HepG2 (cell line): Measurements from ENCODE around the gene BEND3. TPM values are rescaled to one million over a fixed set of nuclear protein-coding genes. Genes with fewer than 3 reads are reported as not detected.
A peak's percentile ranks its signal among the peaks of the same experiment; 100 is the strongest.

Source experiments
- ATAC-seq: fragments of 200-7000 bp; cut with Tn5 transposase; 3 replicates; pipeline ENCODE4 v1.9.1; 2020; ENCODE audit warnings: mild to moderate bottlenecking, moderate library complexity
- BruUV-seq: library from RNA; stranded (reverse); fragments of 400-500 nt; replicated peaks from 2 replicates; lab custom pipeline; 2021; lab: Mats Ljungman, UMichigan
- CTCF ChIA-PET: fragments of 300-600 bp; formaldehyde crosslinking; extraction: SDS; loops from one replicate; lab custom pipeline; 2021; ENCODE audit warnings: low total read pairs, inconsistent platforms, low intra/inter-chr PET ratio; lab: Yijun Ruan, JAX
- POLR2A ChIA-PET: fragments of 350-600 bp; sonication (Branson Sonifier 250); formaldehyde crosslinking; loops from one replicate; lab custom pipeline; 2020; ENCODE audit warnings: antibody characterized with exemption, inconsistent platforms; lab: Yijun Ruan, JAX
- DNase-seq: peaks from one replicate; pipeline ENCODE4 v3.0.0-alpha.2; 2015; ENCODE audit warnings: low spot score
- FAIRE-seq: peaks from 3 replicates; lab custom pipeline; 2011; peaks lifted over from hg19 to GRCh38; lab: Jason Lieb, UNC
- H2AFZ ChIP-seq: one replicate; pipeline ENCODE4 v1.6.1; 2011; ENCODE audit warnings: low read length, inconsistent platforms
- H3K27ac ChIP-seq: fragments of 300-600 bp; 3 replicates; pipeline ENCODE4 v1.8.0; 2011; ENCODE audit warnings: mixed run types, mild to moderate bottlenecking, mixed read lengths, low read length, inconsistent platforms; ENCODE audit not compliant: insufficient read depth; ENCODE audit errors: extremely low read length
- H3K27me3 ChIP-seq, 2 experiments: fragments of 200-600 bp in 1 of 2; 2 replicates in 1 of 2; 3 replicates in 1 of 2; pipeline versions ENCODE4 v1.6.0 to v1.8.0; 2011; ENCODE audit warnings: low read length in 2 of 2, mild to moderate bottlenecking in 2 of 2, moderate library complexity in 2 of 2, inconsistent platforms in 1 of 2; ENCODE audit not compliant: insufficient read depth in 2 of 2, control insufficient read depth in 1 of 2
- H3K36me3 ChIP-seq, 2 experiments: fragments of 200-600 bp in 1 of 2; replicated peaks in 1 of 2; 2 replicates in 1 of 2; 3 replicates in 1 of 2; pipeline versions ENCODE4 v1.5.1 to v1.8.0; 2011; ENCODE audit warnings: low read length in 2 of 2, inconsistent platforms in 1 of 2; ENCODE audit not compliant: insufficient read depth in 2 of 2, control insufficient read depth in 1 of 2
- H3K4me1 ChIP-seq: 2 replicates; pipeline ENCODE4 v1.5.1; 2012; ENCODE audit warnings: low read length, inconsistent platforms; ENCODE audit not compliant: insufficient read depth
- H3K4me2 ChIP-seq: 2 replicates; pipeline ENCODE4 v1.6.0; 2011; ENCODE audit warnings: low read depth, low read length, inconsistent platforms
- H3K4me3 ChIP-seq, 3 experiments: fragments of 200-600 bp in 1 of 3; sonication (generic), shearing (Covaris generic) in 1 of 3; replicated peaks in 1 of 3; 2 replicates each; pipeline ENCODE4 v1.5.1; 2011 to 2016; ENCODE audit warnings: low read length in 3 of 3, inconsistent platforms in 2 of 3, low read depth in 2 of 3, mild to moderate bottlenecking in 2 of 3, control low read depth in 1 of 3, mixed read lengths in 1 of 3; ENCODE audit not compliant: insufficient read depth in 1 of 3
- H3K79me2 ChIP-seq: one replicate; pipeline ENCODE4 v1.6.1; 2011; ENCODE audit warnings: low read length, inconsistent platforms; ENCODE audit not compliant: insufficient read depth
- H3K9ac ChIP-seq: 2 replicates; pipeline ENCODE4 v1.6.0; 2011; ENCODE audit warnings: mild to moderate bottlenecking, low read depth, low read length, inconsistent platforms; ENCODE audit not compliant: insufficient read depth
- H3K9me3 ChIP-seq: 2 replicates; pipeline ENCODE4 v1.5.1; 2012; ENCODE audit warnings: mild to moderate bottlenecking, low read length
- H4K20me1 ChIP-seq: 2 replicates; pipeline ENCODE4 v1.6.0; 2011; ENCODE audit warnings: inconsistent platforms, mild to moderate bottlenecking, low read length, moderate library complexity; ENCODE audit not compliant: insufficient read depth
- AGO2 ChIP-seq: fragments of 200-400 bp; formaldehyde crosslinking; optimal IDR thresholded peaks from 2 replicates; pipeline ENCODE3; 2017; ENCODE audit warnings: mild to moderate bottlenecking, low read depth, low read length, moderate library complexity
- CEBPB ChIP-seq: IDR thresholded peaks from 2 replicates; pipeline ENCODE4 v1.6.1; 2011; ENCODE audit warnings: low read depth, low read length, improper control_type of control experiment, borderline replicate concordance
- SAFB2 ChIP-seq: sonication (generic); formaldehyde crosslinking; IDR thresholded peaks from 2 replicates; pipeline ENCODE4 v1.5.1; 2020; ENCODE audit warnings: missing genetic modification reagents, low read depth, mild to moderate bottlenecking, borderline replicate concordance
- ZNF33B ChIP-seq: sonication (generic); formaldehyde crosslinking; IDR thresholded peaks from 2 replicates; pipeline ENCODE4 v1.5.1; 2020; ENCODE audit warnings: mild to moderate bottlenecking, missing genetic modification reagents
- WGBS: methylation state at CpG from one replicate; pipeline ENCODE4 v1.1.6; 2017; ENCODE audit warnings: low lambda C conversion rate; 5-methylcytosine and 5-hydroxymethylcytosine counted together
- in situ Hi-C: cut with HindIII; loops from 2 replicates; pipeline ENCODE4 v1.10.0; 2017; ENCODE audit warnings: low pct_unique_long_range_greater_than_20kb; ENCODE audit not compliant: extremely low pct_ligation_motif_present
- intact Hi-C: fragments of 100-400 bp; cut with micrococcal nuclease; formaldehyde crosslinking; loops from one replicate; pipeline ENCODE4 v1.10.0; 2022; ENCODE audit not compliant: unreplicated experiment
- polyA plus RNA-seq, 8 experiments: library from polyadenylated mRNA; depleted of rRNA in 3 of 8; stranded (reverse) in 7 of 8; unstranded in 1 of 8; fragments of >200 nt; fragmentation: Illumina TruSeq in 4 of 8; extraction: Trizol in 4 of 8; gene quantifications; 2 replicates each; pipeline versions ENCODE4 v1.2.1 to v1.2.3, GENCODE V29; 2011 to 2016; ENCODE audit warnings: low read depth in 4 of 8, missing spikeins in 1 of 8, mixed read lengths in 1 of 8; ENCODE audit not compliant: insufficient read depth in 1 of 8
- total RNA-seq, 5 experiments: library from RNA; depleted of rRNA; stranded (reverse); fragments of >200 nt; fragmentation: Illumina TruSeq; extraction: Trizol; gene quantifications; 2 replicates each; pipeline ENCODE4 v1.2.3, GENCODE V29; 2016; ENCODE audit warnings: low read depth in 1 of 5
- TF ChIP-seq, protein P1 (sequence below): IDR thresholded peaks from 2 replicates; pipeline ENCODE4 v1.6.1; 2016; ENCODE audit warnings: mild to moderate bottlenecking, missing biosample characterization, missing genetic modification reagents
- TF ChIP-seq, protein P2 (sequence below): fragments of 450-650 bp; IDR thresholded peaks from 2 replicates; pipeline ENCODE4 v1.6.1; 2017
- TF ChIP-seq, protein P3 (sequence below): sonication (generic); formaldehyde crosslinking; IDR thresholded peaks from 2 replicates; pipeline ENCODE4 v1.9.0; 2021; ENCODE audit warnings: missing genetic modification reagents, mild to moderate bottlenecking, borderline replicate concordance
- TF ChIP-seq, protein P4 (sequence below): sonication (generic); formaldehyde crosslinking; IDR thresholded peaks from 2 replicates; pipeline ENCODE4 v1.5.1; 2020; ENCODE audit warnings: missing genetic modification reagents, mild to moderate bottlenecking, borderline replicate concordance
- TF ChIP-seq, protein P5 (sequence below): sonication (generic); formaldehyde crosslinking; IDR thresholded peaks from 2 replicates; pipeline ENCODE4 v1.5.0; 2020; ENCODE audit warnings: mild to moderate bottlenecking, low read depth, missing genetic modification reagents, borderline replicate concordance
- TF ChIP-seq, protein P6 (sequence below): sonication (generic); formaldehyde crosslinking; IDR thresholded peaks from 2 replicates; pipeline ENCODE4 v1.4.0; 2020; ENCODE audit warnings: missing genetic modification reagents

Gene BEND3
- total and polyA plus RNA-seq, 2 of the 13 experiments (the other 11 are each of a cell fraction or from before 2014, with no cell fraction given), result 1.4 to 5.8 TPM

DNA sequence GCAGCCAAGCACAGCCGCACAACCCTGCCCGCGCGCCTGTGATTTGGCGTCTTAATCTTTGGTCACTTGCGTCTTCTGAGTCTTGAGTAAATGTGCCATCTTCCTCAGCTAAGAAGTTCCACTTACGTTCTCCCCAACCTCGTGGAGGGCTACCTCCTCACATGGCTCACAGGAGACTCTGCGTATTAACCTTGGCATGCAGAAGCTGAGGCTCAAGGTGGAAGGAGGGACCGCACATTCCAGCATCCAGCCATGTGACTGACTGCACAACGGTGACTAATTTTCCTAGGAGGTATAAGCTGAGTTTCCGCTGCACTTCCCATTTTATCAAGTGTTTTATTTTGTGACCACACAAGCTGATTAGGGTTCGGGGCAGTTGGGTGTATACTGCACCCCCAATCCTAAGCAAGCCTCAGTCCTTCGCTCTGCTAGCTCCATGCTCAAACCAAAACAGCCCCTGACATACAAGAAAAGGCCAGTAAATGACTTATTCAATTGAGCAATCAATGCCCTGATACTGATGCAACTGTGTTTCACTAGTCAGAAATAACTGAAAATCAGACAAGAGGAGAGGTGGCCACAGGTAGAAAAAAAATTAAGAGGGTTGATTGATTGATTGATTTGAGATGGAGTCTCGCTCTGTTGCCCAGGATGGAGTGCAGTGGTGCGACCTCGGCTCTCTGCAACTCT is 7.0 kb downstream of the BEND3 start:
- Histone ChIP-seq H3K36me3 (no peaks in the 10 kb centered on the region), H3K79me2 (peaks cover 1% of the 10 kb centered on the region), H3K27ac (no peak overlapping the region), H3K27me3 (no peaks in the 10 kb centered on the region), H3K9me3 (no peaks in the 10 kb centered on the region), H2AFZ (no peak overlapping the region)
- 96% methylated on average over 17 of the region's 17 CpGs for WGBS
- ChIA-PET POLR2A (no interaction called here), CTCF (no interaction called here)
- in situ Hi-C loops, result no loop called here
- intact Hi-C loops, result no loop called here
- no TSS peak for BruUV-seq
- ATAC-seq, result no peak
- TF ChIP-seq, protein P1, sequence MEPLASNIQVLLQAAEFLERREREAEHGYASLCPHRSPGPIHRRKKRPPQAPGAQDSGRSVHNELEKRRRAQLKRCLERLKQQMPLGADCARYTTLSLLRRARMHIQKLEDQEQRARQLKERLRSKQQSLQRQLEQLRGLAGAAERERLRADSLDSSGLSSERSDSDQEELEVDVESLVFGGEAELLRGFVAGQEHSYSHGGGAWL, result no peak
- 0 out of 2 replicates have a peak, but pooled peaks have one; percentile 15 for TF ChIP-seq CEBPB
- TF ChIP-seq, all 625 proteins: peak for 1
- no peak for FAIRE-seq
- Histone ChIP-seq H3K9ac (no peak overlapping the region), H3K4me3 (no peak overlapping the region), H3K4me2 (no peak overlapping the region), H4K20me1 (no peaks in the 10 kb centered on the region), H3K4me1 (peaks cover 18% of the 10 kb centered on the region)
- no peak for DNase-seq

DNA sequence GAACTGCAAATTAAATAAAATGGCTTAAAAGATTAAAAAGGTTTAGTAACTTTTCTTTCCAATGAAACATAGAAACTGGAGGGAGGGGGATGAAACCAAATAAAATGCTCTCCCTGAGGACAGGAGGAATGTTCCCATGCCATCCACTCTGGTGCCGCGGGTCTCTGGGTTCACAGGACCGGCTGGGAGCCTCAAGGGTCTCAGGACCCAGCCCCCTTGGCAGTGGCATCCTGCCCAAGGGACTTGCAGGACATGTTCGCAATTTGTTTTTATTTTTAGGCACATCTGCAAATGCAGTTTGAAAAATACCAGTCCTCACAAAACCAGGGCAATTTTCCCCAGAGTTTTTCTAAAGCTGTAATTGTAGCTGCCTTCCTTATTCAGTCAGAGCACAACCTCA is 7.5 kb downstream of the BEND3 start:
- intact Hi-C loops (no loop called here), in situ Hi-C loops (no loop called here)
- Histone ChIP-seq H3K27me3 (no peaks in the 10 kb centered on the region), H3K4me2 (no peak overlapping the region), H3K79me2 (peaks cover 2% of the 10 kb centered on the region), H4K20me1 (no peaks in the 10 kb centered on the region), H3K4me1 (peaks cover 14% of the 10 kb centered on the region), H3K27ac (no peak overlapping the region), H3K36me3 (no peaks in the 10 kb centered on the region), H3K9ac (no peak overlapping the region), H3K4me3 (no peak overlapping the region), H3K9me3 (no peaks in the 10 kb centered on the region), H2AFZ (no peak overlapping the region)
- WGBS, result 97% methylated on average over 4 of the region's 4 CpGs
- DNase-seq (no peak), ATAC-seq (no peak), FAIRE-seq (no peak)
- BruUV-seq, result no TSS peak
- CTCF ChIA-PET, result no interaction called here
- POLR2A ChIA-PET, result no interaction called here
- TF ChIP-seq AGO2, result no peak
- TF ChIP-seq, protein P2, sequence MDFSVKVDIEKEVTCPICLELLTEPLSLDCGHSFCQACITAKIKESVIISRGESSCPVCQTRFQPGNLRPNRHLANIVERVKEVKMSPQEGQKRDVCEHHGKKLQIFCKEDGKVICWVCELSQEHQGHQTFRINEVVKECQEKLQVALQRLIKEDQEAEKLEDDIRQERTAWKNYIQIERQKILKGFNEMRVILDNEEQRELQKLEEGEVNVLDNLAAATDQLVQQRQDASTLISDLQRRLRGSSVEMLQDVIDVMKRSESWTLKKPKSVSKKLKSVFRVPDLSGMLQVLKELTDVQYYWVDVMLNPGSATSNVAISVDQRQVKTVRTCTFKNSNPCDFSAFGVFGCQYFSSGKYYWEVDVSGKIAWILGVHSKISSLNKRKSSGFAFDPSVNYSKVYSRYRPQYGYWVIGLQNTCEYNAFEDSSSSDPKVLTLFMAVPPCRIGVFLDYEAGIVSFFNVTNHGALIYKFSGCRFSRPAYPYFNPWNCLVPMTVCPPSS, result no peak
- TF ChIP-seq, protein P3, sequence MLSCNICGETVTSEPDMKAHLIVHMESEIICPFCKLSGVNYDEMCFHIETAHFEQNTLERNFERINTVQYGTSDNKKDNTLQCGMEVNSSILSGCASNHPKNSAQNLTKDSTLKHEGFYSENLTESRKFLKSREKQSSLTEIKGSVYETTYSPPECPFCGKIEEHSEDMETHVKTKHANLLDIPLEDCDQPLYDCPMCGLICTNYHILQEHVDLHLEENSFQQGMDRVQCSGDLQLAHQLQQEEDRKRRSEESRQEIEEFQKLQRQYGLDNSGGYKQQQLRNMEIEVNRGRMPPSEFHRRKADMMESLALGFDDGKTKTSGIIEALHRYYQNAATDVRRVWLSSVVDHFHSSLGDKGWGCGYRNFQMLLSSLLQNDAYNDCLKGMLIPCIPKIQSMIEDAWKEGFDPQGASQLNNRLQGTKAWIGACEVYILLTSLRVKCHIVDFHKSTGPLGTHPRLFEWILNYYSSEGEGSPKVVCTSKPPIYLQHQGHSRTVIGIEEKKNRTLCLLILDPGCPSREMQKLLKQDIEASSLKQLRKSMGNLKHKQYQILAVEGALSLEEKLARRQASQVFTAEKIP (CRISPR knock-in tag), result no peak
- TF ChIP-seq, protein P4, sequence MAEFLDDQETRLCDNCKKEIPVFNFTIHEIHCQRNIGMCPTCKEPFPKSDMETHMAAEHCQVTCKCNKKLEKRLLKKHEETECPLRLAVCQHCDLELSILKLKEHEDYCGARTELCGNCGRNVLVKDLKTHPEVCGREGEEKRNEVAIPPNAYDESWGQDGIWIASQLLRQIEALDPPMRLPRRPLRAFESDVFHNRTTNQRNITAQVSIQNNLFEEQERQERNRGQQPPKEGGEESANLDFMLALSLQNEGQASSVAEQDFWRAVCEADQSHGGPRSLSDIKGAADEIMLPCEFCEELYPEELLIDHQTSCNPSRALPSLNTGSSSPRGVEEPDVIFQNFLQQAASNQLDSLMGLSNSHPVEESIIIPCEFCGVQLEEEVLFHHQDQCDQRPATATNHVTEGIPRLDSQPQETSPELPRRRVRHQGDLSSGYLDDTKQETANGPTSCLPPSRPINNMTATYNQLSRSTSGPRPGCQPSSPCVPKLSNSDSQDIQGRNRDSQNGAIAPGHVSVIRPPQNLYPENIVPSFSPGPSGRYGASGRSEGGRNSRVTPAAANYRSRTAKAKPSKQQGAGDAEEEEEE (CRISPR knock-in tag), result no peak
- TF ChIP-seq SAFB2 (CRISPR knock-in tag), result no peak
- TF ChIP-seq, protein P5, sequence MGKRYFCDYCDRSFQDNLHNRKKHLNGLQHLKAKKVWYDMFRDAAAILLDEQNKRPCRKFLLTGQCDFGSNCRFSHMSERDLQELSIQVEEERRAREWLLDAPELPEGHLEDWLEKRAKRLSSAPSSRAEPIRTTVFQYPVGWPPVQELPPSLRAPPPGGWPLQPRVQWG (CRISPR knock-in tag), result no peak
- TF ChIP-seq, protein P6, sequence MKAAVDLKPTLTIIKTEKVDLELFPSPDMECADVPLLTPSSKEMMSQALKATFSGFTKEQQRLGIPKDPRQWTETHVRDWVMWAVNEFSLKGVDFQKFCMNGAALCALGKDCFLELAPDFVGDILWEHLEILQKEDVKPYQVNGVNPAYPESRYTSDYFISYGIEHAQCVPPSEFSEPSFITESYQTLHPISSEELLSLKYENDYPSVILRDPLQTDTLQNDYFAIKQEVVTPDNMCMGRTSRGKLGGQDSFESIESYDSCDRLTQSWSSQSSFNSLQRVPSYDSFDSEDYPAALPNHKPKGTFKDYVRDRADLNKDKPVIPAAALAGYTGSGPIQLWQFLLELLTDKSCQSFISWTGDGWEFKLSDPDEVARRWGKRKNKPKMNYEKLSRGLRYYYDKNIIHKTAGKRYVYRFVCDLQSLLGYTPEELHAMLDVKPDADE (CRISPR knock-in tag), result no peak
- no peak for TF ChIP-seq ZNF33B (CRISPR knock-in tag)
